ENCODE measurements around the gene ARHGAP4.
A peak's percentile ranks its signal among the peaks of the same experiment; 100 is the strongest.

Gene ARHGAP4

DNA sequence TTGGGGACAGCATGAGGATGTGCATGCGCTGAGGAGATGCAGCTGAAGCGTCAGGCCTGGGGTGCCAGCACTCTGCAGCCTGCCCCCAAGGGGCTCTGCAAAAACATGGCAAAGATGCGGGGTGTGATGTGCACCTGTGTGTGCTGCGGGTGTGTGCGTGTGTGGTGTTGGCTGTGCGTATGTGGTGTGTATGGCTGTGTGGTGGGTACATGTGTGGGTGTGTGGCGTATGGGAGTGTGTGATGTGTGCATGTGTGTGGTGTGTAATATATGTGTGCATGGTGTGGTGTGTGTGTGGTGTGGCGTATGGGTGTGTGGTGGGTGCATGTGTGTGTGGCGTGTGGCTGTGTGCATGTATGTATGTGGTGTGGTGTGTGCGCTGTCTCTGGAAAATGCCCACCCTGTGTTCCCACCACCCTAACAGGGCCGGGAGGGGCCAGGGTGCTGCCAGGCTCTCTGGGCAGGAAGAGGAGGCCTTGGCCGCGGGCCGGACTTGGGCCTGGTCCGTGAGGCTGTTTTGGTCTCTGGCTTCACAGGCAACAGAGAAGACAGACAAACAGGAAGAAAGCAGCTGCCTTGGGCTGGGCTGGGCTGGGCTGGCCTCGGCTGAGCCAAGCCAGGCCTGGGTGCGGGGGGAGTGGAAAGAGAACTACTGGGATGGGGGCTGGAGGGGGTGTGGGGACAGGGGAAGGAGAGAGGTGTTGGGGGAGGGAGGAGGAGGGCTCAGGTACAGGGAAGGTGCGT, 22.7 kb downstream of the ARHGAP4 start:
- no peak for DNase-seq

GRCh38 chrX:153902385-153902784, 23.7 kb downstream of the ARHGAP4 start:
- no peak for DNase-seq

GRCh38 chrX:153901753-153902140, 24.3 kb downstream of the ARHGAP4 start:
- DNase-seq, result no peak

DNA sequence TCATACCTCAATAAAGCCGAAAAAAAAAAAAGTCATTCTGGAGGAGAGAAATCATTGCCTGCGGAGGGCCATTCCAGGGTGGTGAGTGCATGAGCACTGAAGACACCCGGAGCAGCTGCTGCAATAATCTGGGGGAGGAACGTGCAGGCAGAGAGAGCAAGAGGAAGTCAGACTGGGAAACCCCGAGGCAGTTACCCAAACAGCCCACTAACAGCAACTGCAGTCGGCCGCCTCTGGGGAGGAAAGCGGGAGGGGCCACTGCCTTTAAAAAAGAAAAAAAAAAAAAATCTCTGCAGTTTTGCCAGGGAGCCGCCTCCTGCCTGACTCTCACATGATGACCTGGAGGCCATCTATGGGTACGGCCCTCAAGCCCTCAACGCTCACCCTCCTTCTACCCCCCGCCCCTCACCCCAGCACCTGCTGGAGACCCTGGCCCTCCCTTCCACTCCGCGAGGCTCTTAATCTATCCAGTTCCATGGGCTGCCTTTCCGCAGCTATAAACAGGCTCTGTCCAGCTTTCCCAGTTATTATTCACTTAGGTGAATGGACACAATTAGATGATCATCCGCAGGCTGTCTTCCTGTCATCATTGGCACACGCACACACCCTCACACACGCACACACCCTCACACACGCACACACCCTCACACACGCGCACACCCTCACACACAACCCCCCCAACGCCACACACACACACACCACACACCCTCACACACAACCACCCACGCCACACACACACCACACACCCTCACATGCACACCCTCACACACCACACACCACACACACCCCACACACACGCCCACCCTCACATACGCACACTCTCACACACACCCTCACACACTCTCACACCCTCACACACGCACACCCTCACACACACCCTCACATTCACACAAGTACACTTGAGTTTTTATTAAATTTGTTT, 25.0 kb downstream of the ARHGAP4 start:
- peak; percentile 60 for DNase-seq

GRCh38 chrX:153897899-153898298, 28.2 kb downstream of the ARHGAP4 start:
- no peak for DNase-seq

GRCh38 chrX:153889123-153889522, 36.9 kb downstream of the ARHGAP4 start:
- no peak for DNase-seq

DNA sequence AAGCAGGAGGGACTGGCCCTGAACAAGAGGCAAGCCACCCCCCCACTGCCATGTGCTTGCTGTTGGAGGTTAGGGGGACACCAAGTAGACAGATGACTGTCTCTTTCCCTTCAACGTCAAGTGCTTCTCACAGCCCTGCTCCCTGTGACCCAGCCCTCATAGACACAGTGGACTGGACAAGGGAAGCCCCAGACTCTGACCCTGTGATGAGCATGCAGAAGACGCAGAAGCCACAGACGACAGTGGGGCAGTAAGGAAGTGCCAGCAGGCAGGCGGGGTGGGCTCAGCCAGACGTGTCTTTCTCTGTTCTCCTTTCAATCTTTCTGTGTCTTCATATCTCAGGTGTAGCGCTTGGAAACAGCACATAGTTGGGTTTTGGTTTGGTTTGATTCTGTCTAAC, 37.7 kb downstream of the ARHGAP4 start:
- no peak for DNase-seq

- no peak for DNase-seq
Observed at GRCh38 chrX:153887385-153887784, 38.7 kb downstream of the ARHGAP4 start.

- DNase-seq, result no peak
Observed at GRCh38 chrX:153886915-153887314, 39.1 kb downstream of the ARHGAP4 start.

DNA sequence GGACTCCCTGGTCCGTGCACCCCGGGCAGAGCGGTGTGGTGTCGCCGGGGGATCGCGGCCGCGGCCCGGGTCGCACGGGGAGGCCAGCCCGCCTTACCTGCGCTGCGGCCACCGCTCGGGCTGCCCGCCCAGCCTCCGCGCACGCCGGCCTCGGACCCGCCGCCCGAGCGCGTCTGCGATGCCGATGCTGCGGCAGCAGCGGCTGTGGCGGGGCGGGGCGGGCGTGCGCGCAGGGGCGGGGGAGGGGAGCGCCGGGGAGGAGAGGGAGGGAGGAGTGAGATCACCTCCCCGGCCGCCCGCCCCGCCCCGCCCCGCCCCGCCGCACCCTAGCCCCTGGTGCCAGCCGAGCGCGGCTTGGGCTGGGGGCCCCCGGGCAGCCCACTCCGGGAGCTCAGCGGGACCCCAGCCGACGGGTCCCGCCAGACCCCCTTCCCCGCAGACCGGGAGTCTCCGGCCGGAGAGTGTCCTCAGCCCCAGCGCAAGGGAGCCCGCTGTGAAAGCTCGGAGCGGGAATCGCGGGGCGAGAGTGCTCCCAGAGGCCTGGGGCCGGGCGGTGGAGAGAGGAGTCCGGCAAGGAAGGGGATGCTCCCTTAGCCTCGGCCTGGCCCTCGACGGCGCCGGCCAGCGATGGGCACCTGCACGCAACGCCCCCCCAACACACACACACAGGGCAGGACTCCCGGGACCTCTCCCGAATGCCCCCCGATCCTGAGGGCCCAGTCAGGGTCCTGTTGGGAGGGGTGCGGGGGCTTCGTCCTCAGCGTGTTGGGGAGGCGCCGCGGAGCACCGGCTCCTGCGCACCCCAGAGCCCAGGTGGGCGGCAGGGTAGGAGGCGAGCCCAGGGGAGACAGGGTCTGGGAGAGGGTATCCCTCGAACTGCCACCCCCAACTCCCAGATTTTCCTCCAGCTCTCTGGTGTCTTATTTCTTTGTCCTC, 39.8 kb downstream of the ARHGAP4 start, which contains the start of gene L1CAM:
TSS of gene L1CAM (minus strand) at position 206 of the 936 bp plus-strand sequence. CDS start 10,337 bp downstream, outside the sequence.
- DNase-seq, result peak; percentile 48

GRCh38 chrX:153885208-153885787, 40.8 kb downstream of the ARHGAP4 start:
- no peak for DNase-seq

DNA sequence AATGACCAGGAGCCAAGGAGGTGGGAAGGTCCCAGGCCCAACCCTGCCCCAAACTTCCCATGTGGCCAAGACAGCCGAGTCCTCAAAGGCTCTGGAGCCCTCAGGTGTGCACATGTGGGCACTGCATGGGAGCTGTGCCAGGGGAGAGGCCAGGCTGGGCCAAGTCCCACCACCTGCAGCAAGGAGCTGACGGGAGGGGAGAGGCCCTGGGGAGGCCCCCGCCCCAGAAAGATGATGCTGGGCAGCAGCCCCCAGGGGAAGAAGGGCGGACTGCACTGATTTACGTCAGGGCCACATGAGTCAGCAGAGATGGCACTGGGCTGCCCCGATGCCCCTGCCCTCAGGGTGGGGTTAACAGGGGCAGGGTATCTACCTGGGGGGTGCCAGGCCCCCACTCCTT, 41.5 kb downstream of the ARHGAP4 start:
- DNase-seq, result no peak

GRCh38 chrX:153884136-153884535, 41.9 kb downstream of the ARHGAP4 start:
- no peak for DNase-seq

DNA sequence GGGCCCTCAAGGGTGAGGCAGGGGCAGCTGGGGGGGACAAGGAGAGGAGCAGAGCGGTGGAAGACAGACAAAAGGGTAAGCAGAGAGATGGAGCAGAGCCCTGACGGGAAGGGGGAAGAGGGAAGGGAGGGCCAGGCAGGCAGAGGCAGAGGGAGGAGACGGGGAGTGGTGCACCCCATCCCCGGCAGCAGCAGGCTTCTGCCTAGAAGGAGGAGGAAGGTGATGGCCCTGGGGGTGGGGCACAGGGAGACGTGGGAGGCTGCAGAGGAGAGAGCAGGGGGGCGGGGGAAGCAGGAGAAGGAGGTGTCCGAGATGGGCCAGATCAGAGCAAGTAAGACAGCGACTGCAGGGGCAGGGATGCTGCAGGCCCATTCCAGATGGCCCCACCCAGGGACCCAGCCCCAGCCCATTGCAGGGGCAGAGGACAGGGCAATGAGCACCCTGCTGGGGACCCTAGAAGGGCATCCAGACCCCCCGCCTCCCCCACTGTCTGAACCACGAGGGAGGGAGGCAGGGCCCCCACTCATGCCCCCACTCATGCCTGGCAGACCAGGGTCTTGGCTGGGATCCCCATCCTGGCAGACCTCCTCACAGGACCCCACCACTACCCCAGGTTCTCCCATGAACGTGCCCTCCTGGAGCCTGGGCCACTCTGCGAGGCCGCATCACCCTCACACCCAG, 42.8 kb downstream of the ARHGAP4 start:
- no peak for DNase-seq

GRCh38 chrX:153882557-153882956, 43.5 kb downstream of the ARHGAP4 start:
- no peak for DNase-seq

DNA sequence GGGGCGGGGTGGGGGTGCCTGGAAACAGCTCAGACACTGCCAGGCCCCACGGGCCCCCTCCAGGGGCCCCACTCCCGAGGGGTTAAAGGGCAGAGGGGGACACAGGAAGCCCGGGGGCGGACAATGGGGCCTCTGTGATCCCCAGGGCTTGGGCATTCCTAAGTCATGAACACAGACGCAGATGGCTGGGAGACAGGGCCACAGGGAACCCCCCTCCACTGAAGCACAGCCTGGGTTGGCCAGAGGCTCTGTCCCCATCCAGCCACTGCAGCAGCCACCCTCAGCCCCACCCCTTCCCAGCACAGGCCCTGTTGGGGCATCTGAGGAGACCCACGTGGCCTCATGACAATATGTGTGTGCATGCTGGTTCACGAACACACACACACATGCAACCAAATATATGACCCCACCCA, 44.0 kb downstream of the ARHGAP4 start:
- no peak for DNase-seq

GRCh38 chrX:153881281-153881680, 44.8 kb downstream of the ARHGAP4 start:
- DNase-seq, result no peak

GRCh38 chrX:153880440-153880815, 45.6 kb downstream of the ARHGAP4 start:
- DNase-seq, result no peak

DNA sequence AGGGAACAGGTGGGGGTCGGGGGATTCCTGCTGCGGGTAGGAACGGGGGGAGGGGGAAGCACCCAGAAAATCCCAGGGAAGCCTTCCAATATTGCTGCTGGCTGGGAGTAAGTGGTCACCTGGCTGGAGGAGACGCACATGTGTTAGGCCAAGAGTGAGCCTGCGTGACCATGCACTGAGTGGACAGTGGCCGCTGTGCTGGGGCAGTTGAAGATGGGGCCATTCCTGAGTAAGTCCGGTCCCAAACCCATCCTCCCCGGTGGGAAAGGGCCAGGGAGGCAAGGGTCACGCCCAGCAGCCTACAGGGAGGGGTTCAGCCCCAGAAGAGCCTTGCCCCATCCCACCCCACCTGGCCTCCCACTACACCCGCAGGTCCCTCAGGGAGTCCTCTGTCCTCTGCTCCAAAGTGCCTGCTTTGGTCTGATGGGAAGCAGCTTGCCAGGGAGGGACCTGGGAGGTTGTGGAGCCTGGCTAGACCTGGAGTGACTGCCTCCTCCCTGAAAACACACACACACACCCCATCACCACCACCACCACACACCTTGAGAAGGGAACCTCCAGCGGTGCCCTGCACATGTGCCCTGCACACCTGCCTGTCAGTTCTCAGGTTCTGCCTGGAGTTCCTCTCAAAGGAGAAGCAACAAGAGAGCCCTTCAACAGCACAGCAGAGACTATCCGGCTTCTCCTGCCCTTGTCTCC, 46.2 kb downstream of the ARHGAP4 start:
- DNase-seq, result no peak

DNA sequence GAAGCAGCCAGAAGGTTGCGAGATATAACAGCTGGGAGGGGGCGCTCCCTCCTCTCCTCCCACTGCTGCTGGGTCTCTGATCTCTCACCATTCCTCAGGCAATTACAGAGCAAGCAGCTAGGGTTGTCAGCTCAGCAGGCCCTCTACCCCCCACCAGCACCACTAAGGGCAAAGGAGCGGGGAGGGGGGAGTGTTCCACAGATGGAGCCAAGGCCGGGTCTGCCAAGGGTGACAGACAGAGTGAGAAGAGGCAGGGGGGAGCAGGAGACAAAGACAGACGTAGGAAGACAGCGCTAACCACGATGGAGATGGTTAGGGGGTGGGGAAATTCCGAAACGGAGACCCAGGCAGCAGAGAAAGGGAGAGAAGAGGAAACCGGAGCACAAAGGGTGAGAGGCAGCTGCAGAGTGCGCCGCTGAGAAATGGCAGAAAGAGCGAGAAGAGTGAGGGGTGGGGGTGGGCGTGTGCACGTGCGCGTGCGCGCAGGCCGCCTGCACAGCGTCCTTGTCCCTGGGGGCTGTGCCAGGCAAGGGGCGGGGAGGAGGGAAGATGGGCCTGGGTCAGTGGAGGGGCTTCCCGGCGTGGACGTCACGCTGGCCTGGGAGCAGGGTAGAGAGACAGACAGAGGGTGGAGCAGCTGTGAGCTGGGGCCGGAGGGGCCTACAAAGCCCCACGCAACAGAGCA, 47.0 kb downstream of the ARHGAP4 start:
- no peak for DNase-seq

GRCh38 chrX:153878345-153878744, 47.7 kb downstream of the ARHGAP4 start:
- no peak for DNase-seq

Measured in stimulated activated naive CD4-positive, alpha-beta T cell treated with Interleukin-2 at 50 U/mL for 16 hours (primary cell).